Stimulated activated CD8-positive, alpha-beta memory T cell treated with anti-CD3 and anti-CD28 coated beads, Interleukin-7, amount 100 ng/mL, for 4 hours (primary cell): ENCODE measurements around the gene CAPZA1.
"Not testable (repeated sequence)": the region's sequence is repeated elsewhere in the genome, so short reads cannot be mapped to it uniquely, and the experiment has no call there.

ENCODE experiments used
- DNase-seq, 2 donors: peaks; one replicate each; pipeline ENCODE4 v3.0.0-alpha.2; 2020; ENCODE audit warnings: low read depth in 2 of 2

CAPZA1 gene

DNA sequence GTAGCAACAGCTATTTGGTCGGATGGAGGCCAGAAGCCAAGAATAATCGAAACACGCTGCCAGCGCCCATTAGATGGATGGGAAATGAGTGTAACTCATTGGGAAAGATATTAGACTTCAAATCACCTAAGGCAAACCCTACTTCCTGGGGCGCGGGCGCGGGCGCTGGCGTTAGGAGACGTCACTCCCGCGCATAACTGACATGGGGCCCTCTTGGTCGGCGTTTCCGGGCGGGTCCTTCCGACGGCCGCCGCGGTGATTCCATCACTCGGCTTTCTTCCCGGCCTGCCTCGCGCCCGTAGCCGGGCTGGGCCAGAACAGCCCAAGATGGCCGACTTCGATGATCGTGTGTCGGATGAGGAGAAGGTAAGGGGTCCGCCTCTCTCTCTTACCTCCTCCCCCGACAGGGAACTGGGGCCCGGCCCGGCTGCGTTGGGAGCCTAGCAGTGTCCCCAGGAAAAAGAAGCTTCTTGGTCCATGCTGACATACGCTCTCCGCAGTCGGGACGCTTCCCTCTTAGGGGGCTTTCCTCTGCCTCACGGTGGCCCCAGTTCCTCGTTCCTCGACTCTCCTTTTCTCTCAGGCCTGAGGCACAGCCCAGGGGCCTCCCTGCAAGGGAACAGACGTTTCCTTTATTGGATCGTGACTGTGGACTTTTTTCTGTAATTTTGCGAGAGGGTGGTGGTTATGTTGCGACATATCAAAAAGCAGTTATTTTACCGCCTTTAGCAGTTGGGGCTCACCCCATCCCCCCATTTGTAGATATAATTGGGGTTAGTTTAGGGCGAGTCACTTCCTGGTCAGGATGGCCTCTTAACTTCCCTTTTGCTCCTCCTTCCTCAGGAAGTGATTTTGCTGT is at the start of gene CAPZA1:
Gene CAPZA1 (plus strand): TSS at position 315 of the 859 bp plus-strand sequence. CDS start 13 bp downstream, at position 328.
- peak; percentile 80 to 88 for DNase-seq

DNA sequence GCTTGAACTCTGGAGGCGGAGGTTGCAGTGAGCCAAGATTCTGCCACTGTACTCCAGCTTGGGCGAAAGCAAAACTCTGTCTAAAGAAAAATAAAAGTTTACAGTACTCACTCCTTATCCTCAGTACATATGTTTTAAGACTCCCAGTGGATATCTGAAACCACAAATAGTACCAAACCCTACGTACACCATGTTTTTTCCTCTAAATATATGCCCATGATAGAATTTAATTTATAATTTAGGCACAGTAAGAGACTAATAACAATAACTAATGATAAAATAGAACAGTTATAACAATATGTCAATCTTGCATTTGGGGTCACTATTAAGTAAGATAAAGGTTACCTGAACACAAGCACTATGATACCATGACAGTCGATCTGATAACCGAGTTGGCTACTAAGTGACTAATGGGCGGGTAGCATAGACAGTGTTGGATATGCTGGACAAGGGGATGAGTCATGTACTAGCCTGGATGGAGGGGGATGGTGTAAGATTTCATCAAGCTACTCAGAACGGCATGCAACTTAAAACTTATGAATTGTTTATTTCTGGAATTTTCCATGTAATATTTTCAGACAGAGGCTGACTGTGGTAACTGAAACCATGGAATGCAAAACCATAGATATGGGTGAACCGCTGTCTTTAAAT is 44.4 kb upstream of the CAPZA1 start:
- no peak for DNase-seq

DNA sequence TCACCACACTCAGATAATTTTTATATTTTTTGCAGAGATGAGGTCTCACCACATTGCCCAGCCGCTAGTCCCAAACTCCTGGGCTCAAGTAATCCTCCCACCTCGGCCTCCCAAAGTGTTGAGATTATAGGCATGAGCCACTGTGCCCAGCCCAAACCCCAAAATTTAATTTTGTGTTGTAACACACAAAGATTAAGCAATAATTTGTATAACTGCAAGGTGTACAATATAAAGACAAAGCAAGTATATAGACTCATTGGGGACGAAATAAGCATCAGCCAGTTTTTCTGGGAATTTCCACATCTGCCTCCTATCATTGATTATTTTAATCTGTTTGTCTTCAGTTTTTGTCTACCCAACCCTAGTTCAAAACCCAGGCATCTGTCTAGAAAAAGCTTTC is 43.4 kb upstream of the CAPZA1 start:
- DNase-seq: no peak

DNA sequence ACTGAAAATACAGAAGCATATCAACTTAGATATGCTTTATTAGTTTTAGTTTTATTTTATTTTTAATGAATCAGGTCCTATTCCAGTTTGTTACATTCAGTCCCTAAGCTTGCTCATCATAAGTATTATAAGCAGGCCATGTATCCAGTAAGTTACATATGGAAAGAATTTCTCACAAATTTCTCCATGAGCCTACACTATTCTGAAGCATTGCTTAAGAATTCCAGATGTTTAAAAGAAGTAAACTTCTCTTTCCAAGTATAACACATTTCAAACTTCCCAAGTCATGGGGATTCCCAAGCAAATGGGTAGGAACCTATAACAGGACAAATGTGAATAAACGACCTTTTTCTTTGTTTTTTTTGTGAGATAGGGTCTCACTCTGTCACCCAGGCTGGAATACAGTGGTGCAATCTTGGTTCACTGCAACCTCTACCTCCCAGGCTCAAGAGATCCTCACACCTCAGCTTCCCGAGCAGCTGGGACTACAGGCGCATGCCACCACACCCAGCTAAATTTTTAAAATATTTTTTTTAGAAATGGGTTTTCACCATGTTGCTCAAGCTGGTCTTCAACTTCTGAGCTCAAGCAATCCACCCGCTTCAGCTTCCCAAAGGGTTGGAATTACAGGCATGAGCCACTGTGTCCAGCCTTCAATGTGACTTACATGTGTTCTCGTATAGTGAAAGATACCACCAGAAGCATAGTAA is 39.7 kb upstream of the CAPZA1 start:
- DNase-seq: no peak

DNA sequence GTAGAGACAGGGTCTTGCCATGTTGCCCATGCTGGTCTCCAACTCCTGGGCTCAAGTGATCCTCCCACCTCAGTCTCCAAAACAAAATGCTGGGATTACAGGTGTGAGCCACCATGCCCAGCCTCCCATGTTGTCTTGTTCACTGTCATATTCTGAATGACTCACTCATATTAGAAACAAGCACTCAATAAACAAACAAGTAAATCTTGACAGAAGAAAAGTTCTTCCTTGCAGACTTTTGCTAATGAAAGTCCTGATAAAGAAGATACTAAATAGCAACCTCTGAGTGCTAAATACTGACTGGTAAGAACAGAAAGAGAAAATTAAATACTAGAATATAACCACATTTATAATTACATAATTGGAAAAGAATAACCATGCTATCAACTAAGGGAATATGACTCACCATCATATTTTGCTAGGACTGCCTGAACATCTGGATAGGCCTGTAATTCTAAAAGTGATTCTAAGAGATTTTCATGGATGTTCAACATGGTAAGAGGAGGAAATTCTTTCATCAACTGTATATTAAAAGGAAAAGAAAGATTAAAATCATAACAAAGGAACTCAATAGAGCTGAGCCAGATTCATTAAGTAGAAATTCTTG is 37.9 kb upstream of the CAPZA1 start:
- DNase-seq: no peak

DNA sequence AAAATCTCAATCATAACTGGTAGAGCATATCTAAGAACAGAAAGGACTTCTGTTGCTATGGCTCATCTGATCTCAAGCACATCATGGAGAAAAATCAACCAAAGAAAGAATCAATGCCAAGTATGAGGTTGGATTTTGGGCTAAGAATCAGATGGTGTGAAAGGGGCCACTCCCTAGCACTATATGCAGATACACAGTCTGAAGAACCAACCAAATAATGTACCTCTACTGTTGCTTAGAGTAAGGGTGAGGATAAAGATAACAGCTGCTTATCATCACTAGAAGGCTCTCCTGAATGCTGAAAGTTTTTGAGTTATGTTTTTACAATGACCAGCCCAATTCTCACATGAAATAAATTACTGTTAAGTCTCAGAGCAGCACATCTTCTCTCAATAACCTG is 36.3 kb upstream of the CAPZA1 start:
- no peak for DNase-seq

DNA sequence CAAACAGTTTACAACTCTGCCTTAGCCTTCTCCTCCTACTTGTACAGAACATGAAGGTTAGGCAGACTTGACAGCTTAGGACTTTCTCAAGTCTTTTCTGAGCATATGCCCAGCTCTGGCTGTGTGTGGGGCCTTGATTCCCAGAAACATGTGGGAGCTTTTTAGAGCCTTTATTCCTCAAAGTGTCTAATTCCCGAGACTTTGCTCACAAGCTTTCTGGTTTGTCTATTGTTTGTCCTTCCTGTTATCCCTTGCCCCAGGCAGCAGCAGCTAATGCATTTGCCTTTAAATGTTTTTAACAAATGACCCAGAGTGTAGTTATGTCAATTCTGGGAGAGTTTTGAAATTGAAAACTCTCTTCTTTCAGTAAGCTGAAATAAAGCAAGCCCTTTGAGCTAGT is 29.9 kb upstream of the CAPZA1 start:
- DNase-seq: no peak

DNA sequence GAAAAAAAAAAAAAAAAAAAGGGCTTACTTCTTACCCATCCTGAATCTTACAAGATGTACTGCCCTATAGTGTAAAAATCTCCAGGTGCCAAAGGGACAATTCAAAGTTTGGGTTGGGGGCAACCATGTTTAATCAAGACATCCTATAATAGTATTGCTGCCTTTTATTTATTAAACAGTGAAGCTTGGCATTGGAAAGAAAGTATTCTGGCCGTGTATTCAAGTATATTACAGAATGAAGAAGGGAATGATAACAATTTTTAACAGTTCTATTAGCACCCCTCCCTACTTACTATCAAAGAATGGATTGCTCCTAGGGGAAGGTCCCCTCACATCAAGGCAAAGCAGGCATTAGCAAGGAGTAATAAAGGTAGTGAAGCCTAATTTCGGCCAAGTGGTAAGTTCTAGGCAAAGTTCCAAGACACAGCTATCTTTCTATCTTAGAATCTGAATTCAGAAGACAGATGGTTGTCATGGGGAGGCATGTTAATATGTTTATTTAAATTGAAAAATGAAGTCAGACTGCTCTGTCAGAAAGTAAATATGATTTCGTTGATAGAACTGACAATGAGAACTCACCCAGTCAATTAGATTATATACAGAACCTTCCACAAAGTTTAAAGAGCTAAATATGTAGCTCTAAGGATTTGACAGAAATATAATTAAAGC is 25.3 kb upstream of the CAPZA1 start:
- no peak for DNase-seq

DNA sequence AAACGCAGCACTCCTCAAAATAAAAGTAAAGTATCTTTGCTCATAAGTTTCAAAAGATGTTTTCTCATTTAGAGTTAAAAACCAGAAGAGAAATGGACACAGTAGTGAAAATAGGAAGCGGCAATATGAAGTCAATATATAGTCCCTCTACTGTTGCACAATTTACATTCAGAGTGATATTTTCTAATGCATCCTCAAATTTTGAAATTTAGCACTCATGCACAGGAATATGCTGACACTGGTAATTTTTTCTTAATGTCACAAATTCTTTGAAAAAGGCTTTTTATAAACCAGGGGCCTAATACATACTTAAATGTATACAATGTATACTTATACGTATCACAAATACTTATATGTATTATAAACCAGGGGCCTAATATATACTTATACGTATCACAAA is 20.2 kb upstream of the CAPZA1 start:
- no peak for DNase-seq

DNA sequence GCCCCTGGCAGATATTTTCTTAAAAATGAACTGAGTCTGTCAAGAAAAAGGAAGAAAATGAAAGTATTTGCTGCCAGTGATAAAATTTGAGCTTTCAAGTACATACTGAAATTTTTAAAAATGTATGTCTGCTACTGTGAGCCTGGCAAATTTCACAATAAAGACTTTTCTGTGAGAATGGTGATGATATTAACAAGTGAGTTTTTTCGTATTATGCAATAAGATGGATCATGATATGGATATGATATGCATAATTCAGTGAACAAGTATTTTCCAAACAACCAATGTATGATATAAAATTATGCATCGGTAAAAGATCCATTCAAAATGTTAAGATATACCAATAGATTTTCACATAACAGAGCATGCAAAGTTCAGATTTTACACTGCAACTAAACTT is 16.6 kb upstream of the CAPZA1 start:
- no peak for DNase-seq

DNA sequence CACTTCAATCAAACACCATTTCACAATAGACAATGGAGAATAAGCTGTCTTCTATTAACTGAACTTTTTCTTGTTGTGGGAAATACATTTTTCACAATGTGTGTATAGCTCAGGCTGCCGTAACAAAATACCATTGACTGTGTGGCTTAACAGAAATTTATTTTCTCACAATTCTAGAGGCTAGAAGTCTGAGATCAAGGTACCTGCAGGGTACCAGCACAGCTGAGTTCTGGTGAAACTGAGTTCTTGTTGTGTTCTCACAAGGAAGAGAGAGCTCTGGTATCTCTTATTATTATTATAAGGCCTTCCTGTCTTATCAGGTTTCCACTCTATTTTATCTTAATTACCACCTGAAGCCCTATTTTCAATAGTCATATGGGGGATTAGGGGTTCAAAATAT is 16.1 kb upstream of the CAPZA1 start:
- DNase-seq: no peak

DNA sequence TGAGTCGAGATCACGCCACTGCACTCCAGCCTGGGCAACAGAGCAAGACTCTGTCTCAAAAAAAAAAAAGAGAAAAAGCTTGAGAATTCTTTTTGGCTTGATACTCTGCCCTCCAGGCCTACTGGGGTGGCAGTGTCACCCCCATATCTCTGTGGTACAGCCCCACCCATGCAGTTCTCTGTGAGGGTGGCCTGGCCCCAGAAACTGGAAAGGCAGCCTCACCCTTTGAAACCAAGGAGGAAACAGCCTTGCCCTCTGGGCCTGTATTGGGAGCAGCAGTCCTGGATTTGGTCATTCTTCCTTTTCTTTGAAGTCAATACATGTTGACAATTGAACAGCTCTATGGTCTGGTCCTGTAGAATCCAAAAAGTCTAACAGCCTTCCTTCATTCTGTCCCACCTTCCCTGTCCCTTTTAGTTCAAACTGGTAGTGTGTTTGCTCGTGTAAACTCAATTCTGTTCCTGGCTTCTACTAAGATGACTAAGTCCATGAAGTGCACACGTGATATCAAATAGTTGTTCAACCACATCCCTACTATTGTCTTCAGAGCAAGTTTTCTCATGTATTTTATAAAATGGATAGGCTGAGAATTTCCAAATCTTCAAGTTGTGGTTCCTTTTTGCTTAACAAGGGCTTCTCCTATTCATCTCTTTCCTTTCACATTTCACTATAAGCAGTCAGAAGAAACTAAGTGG is 13.9 kb upstream of the CAPZA1 start:
- no peak for DNase-seq

DNA sequence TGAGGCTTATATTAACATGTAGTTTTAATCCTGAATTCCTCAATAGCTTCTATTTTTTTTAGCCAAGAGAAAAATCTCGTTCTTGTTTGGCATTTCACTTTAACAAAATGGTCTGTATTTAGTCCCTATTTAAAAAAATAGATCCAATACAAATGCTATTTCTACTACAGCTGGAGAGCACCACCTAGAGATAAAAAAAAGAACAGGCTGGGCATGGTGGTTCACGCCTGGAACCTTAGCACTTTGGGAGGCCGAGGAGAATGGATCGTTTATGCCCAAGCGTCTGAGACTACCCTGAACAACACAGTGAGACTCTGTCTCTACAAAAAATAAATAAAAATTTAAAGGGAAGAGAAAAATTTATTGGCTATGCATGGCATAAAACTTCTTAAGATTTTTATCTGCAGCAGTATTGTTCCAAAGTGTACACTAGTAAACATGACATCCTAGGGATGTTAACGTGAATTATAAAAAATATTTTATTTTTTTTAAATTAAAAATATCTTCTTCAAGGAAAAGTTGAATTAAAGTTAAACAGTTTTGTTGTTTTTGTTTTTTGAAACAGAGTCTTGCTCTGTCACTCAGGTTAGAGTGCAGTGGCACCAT is 5.1 kb upstream of the CAPZA1 start:
- no peak for DNase-seq

DNA sequence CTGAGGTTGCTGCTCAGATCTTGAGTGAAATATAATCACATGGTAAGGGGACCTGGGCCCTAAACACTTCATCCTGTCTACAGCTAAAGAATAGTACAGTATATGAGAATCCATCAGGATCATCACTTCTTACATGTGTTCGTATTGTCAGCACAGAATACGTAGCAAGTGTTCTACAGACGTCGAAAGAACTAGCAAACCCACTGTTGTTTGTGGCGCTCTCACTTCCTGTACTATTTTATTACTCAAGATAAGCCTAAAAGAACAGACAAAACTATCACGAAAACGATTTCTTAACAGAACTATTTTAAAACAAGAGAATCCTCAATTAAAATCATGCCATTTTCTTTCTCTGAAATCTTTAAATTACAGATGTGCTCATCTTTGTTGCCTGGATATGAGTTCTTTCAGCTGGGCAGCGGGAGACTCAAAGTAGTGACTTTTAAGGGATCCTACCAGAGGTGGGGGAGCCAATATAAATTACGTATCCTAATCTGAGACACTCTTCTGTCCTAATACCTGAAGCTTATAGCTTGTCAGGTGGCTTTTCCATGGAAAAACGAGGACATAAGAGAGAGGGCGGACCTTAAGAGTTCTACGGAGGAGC is 1.4 kb upstream of the CAPZA1 start:
- DNase-seq: no peak

DNA sequence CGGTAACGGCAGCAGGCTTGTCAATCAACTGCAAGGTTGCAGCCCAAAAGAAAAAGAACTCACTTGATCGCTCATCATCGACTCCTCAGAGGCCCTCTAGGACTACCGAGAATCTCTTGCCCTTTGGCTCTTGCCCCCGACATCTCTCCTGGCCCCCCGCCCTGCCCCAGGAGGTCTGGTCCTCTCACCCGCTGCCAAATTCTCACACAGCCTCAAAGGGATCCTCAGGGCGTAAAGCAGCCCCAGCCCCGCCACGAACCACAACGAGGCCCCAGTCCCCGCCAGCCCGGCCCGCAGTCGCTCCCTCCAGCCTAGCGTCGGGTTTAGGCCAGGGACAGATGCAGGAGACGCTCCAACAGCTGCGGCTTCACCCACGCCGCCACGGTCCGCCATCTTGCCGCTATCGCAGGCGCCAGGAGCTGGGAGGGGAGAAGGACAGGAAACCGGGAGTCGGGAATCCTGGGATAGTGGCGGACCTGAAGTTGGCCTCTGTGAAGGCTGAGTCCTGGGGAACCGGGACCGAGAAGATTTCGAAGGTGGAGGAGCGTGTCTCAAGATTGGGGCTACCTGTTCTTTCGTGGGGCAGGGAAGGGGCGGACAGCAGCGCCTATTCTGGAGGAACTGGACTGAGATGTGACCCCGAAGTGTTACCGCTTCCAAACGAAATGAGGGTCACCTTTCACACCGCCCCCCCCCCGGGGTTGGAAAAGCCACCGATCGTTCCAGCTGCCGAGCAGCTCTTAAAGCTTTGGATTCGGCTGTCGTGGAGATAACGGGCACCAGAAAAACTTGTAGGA is 713 bp upstream of the CAPZA1 start, which contains the start of gene ST7L:
Gene ST7L (minus strand): TSS at position 421 of the 797 bp plus-strand sequence. CDS start 28 bp downstream, at position 393.
- DNase-seq: peak; percentile 24 to 48

DNA sequence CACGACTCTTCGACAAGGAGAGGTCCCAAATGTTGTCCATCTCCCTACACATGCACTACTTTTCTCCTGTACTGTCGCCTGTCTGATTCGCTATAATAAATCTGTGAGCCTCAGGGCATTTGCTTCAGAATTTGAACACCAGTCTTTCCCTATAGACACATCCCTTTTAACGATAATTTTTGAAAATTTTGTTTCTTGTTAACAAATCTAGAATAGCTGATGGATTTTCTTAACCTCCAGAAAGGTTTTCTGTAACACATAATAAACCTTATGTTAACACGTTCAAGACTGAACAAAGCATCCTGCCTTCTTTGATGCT is 704 bp downstream of the CAPZA1 start:
- no peak for DNase-seq

DNA sequence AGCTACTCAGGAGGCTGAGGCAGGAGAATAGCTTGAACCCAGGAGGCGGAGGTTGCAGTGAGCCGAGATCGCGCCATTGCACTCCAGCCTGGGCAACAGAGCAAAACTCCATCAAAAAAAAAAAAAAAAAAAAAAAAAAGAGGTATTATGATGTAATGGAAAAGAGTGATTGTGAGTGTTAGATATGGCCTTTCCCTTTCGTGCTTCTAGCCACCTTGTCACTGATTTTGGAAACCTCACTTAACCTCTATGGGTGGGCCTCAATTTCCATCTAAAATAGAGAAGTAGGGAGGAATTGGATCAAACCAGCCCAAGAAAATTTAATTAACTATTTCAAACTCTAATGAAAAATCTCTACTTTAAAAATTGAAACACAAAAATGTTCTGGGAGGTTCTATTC is 4.9 kb downstream of the CAPZA1 start:
- DNase-seq: not testable (repeated sequence)

DNA sequence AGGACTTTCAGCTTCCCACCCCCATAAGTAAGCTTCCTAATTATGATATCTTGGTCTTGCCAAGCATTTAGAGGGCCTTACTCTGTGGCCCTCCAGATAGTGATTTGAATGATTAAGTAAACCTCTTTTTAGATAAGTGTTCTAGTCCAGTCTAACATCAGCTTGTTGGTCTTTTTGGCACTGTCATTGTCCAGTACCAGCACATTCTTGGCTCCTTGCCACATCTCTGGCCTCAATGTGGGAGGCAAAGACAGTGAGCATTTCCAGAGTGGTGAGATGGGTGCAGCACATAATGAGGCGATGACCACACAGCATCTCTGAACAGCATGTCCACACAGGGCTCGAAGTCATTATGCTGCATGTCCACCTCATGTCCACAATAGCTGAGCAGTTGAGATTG is 6.1 kb downstream of the CAPZA1 start:
- DNase-seq: no peak

DNA sequence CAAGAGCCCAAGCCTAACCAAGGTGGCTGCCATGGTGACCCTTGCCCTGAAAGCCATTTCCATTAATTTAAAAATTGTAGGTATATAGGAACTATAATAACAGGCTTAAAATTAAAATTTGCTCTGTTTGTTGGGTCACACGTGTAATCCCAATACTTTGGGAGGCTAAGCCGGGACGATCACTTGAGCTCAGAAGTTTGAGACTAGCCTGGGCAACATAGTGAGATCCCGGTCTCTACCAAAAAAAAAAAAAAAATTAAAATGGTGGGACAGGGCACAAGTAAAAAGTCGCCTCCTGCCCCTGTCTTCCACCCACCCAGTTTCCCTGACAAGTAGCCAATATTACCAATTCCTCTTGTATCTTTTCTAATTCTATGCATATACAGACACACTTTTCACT is 6.6 kb downstream of the CAPZA1 start:
- DNase-seq: no peak
